Thoracic aorta (tissue), 2 donors: ENCODE data around the gene HDDC2. TPM values are rescaled to one million over a fixed set of nuclear protein-coding genes. Genes with fewer than 3 reads are reported as not detected.

ENCODE experiments used
- ATAC-seq: fragments of 150-250 bp; one replicate; pipeline ENCODE4 v1.8.0; 2017; ENCODE audit warnings: low read depth; ENCODE audit not compliant: insufficient number of reproducible peaks, low FRiP score
- DNase-seq: peaks from one replicate; pipeline ENCODE4 v3.0.0-alpha.2; 2020; ENCODE audit warnings: low spot score
- H3K27ac ChIP-seq, 2 donors: fragments of 200-600 bp; sonication (generic); 1 replicate in 1 of 2; 2 replicates in 1 of 2; pipeline ENCODE4 v1.5.1; 2016; ENCODE audit warnings: mild to moderate bottlenecking in 2 of 2, moderate library complexity in 2 of 2
- H3K27me3 ChIP-seq: fragments of 200-600 bp; sonication (generic); replicated peaks from 2 replicates; pipeline ENCODE4 v1.6.0; 2016; ENCODE audit warnings: mild to moderate bottlenecking; ENCODE audit not compliant: insufficient read depth
- H3K36me3 ChIP-seq: fragments of 200-600 bp; sonication (generic); one replicate; pipeline ENCODE4 v1.5.1; 2016
- H3K4me1 ChIP-seq, 2 donors: fragments of 200-600 bp; sonication (generic); 1 replicate in 1 of 2; 2 replicates in 1 of 2; pipeline versions ENCODE4 v1.5.1 to v1.6.0; 2016; ENCODE audit warnings: low read depth in 2 of 2, mild to moderate bottlenecking in 1 of 2; ENCODE audit not compliant: control insufficient read depth in 1 of 2
- H3K4me3 ChIP-seq: fragments of 200-600 bp; sonication (generic); 2 replicates; pipeline ENCODE4 v1.5.1; 2016; ENCODE audit warnings: mild to moderate bottlenecking
- H3K9me3 ChIP-seq: fragments of 200-600 bp; sonication (generic); 2 replicates; pipeline ENCODE4 v1.5.1; 2016
- total RNA-seq, 2 donors: library from RNA; depleted of rRNA; stranded (reverse); fragments of >200 nt; gene quantifications; one replicate each; pipeline versions ENCODE4 v1.1.0 to v1.2.3, GENCODE V29; 2016
- TF ChIP-seq, protein P1 (sequence below): fragments of 200-600 bp; sonication (generic); IDR thresholded peaks from one replicate; pipeline ENCODE4 v1.5.1; 2019; ENCODE audit warnings: antibody characterized with exemption

Gene HDDC2, protein sequence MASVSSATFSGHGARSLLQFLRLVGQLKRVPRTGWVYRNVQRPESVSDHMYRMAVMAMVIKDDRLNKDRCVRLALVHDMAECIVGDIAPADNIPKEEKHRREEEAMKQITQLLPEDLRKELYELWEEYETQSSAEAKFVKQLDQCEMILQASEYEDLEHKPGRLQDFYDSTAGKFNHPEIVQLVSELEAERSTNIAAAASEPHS
- 10 to 100 TPM; 39.9 TPM for total RNA-seq

DNA sequence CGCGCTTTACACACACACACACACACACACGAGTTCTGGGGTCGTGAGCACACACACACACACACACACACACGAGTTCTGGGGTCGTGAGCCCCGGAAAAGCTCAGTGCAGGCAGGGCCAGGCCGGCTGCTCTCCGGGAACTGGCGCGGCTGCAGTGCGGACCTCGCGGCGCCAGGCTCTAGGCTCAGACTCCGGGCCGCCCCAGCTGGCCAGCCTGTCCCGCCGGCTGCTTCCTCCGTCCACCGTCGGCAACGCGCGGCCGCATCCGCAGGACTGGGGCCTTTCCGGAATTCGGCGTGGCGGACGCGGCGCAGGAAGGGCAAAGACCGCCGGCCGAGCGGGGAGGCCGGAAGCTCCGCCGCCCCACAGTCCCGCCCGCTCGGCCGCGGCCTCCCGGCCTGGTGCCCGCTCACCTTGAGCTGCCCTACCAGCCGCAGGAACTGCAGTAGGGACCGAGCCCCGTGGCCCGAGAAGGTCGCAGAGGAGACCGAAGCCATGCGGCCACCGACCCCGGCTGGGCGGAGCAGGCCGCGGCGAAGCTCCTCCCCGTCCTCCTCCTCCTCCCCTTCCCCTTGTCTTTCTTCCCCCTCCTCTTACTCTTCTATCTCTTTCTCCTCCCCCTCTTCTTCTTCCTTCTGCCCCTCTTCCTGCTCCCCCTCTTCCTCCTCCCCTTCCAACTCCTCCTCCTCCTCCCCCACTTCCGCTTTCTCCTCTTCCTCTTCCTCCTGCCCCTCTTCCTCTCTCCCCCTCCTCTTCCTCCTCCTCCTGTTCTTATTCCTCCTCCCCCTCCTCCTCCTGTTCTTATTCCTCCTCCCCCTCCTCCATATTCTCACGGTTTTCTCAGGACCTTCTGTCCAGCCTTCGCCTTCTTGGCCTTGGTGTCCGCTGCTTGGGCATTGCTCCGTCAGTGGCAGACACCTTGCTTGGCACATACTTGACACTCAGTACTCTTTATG lies at the start of gene HDDC2:
TSS of gene HDDC2 (minus strand) at position 533 of the 957 bp plus-strand sequence. CDS start at position 498, 35 bp downstream.
- Histone ChIP-seq H3K4me1 (peaks cover 11 to 14% of the 10 kb centered on the region in 2 donors), H3K4me3 (peak within 1 kb of the TSS; percentile 83), H3K36me3 (peaks cover 7% of the 10 kb centered on the region), H3K27ac (peak within 1 kb of the TSS; percentile 87 to 89), H3K9me3 (no peaks in the 10 kb centered on the region), H3K27me3 (no peaks in the 10 kb centered on the region)
- DNase-seq (no peak), ATAC-seq (peak; percentile 68)
- TF ChIP-seq, protein P1, sequence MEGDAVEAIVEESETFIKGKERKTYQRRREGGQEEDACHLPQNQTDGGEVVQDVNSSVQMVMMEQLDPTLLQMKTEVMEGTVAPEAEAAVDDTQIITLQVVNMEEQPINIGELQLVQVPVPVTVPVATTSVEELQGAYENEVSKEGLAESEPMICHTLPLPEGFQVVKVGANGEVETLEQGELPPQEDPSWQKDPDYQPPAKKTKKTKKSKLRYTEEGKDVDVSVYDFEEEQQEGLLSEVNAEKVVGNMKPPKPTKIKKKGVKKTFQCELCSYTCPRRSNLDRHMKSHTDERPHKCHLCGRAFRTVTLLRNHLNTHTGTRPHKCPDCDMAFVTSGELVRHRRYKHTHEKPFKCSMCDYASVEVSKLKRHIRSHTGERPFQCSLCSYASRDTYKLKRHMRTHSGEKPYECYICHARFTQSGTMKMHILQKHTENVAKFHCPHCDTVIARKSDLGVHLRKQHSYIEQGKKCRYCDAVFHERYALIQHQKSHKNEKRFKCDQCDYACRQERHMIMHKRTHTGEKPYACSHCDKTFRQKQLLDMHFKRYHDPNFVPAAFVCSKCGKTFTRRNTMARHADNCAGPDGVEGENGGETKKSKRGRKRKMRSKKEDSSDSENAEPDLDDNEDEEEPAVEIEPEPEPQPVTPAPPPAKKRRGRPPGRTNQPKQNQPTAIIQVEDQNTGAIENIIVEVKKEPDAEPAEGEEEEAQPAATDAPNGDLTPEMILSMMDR: no peak

DNA sequence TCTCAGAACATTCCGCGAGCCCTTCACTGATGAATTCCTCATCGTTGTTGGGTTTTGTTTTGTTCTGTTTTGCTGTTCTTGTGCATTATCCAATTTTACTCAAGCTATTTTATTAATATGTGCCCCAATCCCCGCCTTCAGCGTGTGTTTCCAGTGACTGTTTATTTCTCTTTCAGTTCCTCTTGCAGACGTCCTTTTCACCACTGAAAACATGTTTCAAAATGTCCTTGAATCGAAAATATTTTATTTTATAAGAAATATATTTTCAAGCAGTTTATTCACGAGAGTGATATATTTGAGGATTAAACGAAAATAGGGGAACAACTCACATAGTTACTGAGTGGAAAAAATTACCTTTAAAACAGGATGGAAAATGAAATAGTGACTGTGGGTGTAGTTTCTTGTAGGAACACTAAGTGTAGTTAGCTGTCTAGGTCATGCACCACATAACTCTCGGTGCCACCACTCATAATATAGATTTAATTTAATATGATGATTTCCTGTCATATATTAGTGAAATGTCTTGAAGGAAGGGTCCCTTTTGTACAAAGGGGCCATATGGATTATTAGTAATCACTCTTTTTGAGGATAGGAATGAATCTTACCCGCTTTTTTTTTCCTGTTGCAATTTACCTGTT lies 45.3 kb upstream of the HDDC2 start:
- TF ChIP-seq, protein P1: no peak
- Histone ChIP-seq H3K27ac (peak overlapping the region; percentile 63 to 72), H3K4me1 (peaks cover 0 to 19% of the 10 kb centered on the region in 2 donors), H3K36me3 (no peaks in the 10 kb centered on the region), H3K9me3 (no peaks in the 10 kb centered on the region), H3K4me3 (peak overlapping the region; percentile 67), H3K27me3 (no peaks in the 10 kb centered on the region)
- ATAC-seq (no peak), DNase-seq (no peak)

DNA sequence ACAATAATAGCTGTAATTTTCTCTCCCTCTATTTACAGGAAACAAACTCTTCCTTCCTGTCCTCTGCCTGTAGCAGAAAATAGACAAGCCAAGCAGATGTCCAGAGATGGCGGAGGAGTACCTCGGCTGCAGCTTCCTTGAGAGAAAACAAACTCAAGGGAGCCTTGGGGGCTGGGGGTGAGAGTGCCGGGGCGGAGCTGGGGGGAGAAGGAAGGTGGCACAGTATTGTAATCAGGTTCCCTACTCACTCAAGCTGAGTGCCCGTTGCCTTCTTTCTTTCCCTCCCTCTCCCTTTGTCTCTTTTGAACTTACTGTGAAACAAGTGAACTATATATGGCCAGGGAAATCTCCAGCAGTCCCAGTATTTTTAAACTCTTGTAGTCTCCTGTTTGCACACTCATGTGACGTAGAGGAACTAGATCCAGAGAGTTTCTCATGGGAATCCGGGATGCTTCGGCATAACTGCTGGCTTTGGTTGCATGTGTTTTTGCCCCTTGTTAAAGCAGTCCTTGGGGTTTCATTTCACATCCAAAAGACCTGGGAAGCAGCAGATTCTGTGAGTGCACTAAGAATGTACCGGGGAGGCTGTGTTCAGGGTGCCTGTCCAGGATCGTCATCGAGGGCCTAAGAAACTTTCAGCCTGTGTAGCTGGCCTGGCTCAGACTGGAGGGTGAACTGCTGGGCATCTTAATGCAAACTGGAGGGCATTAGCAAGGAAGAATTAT lies 44.6 kb upstream of the HDDC2 start:
- Histone ChIP-seq H3K36me3 (no peaks in the 10 kb centered on the region), H3K4me3 (peak overlapping the region; percentile 67), H3K4me1 (peaks cover 0 to 19% of the 10 kb centered on the region in 2 donors), H3K27ac (peak overlapping the region; percentile 63 to 72), H3K27me3 (no peaks in the 10 kb centered on the region), H3K9me3 (no peaks in the 10 kb centered on the region)
- no peak for ATAC-seq
- TF ChIP-seq, protein P1: no peak
- DNase-seq: no peak

DNA sequence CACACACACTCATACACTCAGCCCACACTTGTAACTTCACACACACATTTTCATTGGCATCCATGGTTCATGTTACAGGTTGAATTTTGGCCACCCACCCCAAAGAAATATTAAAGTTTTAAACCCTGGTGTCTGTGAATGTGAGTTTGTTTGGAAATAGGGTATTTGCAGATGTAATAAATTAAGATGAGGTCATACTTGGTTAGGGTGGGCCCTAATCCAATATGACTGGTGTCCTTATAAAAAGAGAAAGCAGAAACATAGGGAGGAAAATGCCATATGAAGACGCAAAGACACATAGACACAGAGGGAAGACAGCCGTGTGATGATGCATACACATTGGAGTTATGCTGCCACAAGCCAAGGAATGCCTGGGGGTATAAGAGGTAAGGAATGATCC lies 39.7 kb upstream of the HDDC2 start:
- Histone ChIP-seq H3K36me3 (no peaks in the 10 kb centered on the region), H3K27ac (no peak overlapping the region), H3K4me1 (peaks cover 3 to 28% of the 10 kb centered on the region in 2 donors), H3K9me3 (no peaks in the 10 kb centered on the region), H3K4me3 (no peak overlapping the region), H3K27me3 (no peaks in the 10 kb centered on the region)
- DNase-seq: no peak
- TF ChIP-seq, protein P1: no peak
- ATAC-seq: no peak
